ENCODE results near the gene CHCHD6.

GRCh38 chr3:126849768-126850167 lies 145.7 kb downstream of the CHCHD6 start:
- TF ChIP-seq, protein P1, sequence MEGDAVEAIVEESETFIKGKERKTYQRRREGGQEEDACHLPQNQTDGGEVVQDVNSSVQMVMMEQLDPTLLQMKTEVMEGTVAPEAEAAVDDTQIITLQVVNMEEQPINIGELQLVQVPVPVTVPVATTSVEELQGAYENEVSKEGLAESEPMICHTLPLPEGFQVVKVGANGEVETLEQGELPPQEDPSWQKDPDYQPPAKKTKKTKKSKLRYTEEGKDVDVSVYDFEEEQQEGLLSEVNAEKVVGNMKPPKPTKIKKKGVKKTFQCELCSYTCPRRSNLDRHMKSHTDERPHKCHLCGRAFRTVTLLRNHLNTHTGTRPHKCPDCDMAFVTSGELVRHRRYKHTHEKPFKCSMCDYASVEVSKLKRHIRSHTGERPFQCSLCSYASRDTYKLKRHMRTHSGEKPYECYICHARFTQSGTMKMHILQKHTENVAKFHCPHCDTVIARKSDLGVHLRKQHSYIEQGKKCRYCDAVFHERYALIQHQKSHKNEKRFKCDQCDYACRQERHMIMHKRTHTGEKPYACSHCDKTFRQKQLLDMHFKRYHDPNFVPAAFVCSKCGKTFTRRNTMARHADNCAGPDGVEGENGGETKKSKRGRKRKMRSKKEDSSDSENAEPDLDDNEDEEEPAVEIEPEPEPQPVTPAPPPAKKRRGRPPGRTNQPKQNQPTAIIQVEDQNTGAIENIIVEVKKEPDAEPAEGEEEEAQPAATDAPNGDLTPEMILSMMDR (IDR thresholded peaks at IDR 0.05; ENCODE audit: low read depth, low read length): no peak
- TF ChIP-seq EZH2phosphoT487 (IDR thresholded peaks at IDR 0.05; ENCODE audit: low read depth): no peak
